NOMO-1 treated with DMSO at 0.1 percent for 48 hours (cell line): ENCODE measurements around the gene FUBP1.
A peak's percentile ranks its signal among the peaks of the same experiment; 100 is the strongest.
"Not testable (repeated sequence)": the region's sequence is repeated elsewhere in the genome, so short reads cannot be mapped to it uniquely, and the experiment has no call there.

Source experiments
- DNase-seq: peaks from one replicate; lab custom pipeline; 2025; ENCODE audit not compliant: unreplicated experiment; lab: John Stamatoyannopoulos, UW

The FUBP1 gene

DNA sequence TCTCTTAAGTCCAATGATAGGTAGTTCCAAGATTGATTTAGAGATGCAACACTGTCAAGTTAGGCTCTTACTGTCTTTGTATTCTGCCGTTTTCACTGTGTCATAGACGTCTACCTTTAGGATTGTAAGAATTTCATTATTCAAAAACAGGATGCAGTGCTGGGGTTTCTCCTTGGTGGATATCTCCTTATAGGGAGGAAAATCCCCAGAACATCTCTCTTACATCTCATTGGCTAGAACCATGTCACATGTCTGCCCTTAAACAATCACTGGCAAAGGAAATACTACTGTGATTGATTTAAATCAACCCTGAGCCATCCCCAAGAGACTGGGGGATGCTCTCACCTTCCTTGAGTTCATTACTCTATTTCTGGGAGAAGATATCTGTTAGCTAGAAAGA, 10.9 kb upstream of the FUBP1 start:
- DNase-seq: no peak

GRCh38 chr1:77987919-77988318, 9.0 kb upstream of the FUBP1 start:
- DNase-seq: no peak

- DNase-seq: no peak
Measured at GRCh38 chr1:77986810-77987209, 7.9 kb upstream of the FUBP1 start.

DNA sequence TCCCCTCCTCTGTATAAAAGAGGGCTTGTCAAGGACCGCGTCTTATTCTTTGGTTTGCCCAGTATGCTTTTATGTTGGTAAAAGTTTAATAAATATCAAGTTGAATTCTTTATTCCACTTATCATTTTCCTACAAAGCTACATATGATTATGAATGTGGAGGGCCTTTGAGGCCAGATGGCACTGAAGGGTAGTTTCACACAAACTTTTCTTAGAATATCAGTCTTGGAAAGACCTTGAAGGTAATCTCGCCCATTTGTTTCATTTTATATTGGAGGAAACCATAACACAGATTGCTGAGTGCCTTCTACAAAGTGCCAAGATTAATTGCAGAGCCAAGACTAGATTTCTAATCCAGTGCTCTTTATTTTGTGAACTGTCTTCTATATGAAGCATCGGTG, 5.8 kb upstream of the FUBP1 start:
- DNase-seq: no peak

GRCh38 chr1:77983997-77984355, 5.1 kb upstream of the FUBP1 start:
- no peak for DNase-seq

- not testable (repeated sequence) for DNase-seq
Measured at GRCh38 chr1:77983352-77983996, 4.6 kb upstream of the FUBP1 start.

- peak; percentile 96 for DNase-seq
Measured at GRCh38 chr1:77978293-77978968, 441 bp downstream of the FUBP1 start.

DNA sequence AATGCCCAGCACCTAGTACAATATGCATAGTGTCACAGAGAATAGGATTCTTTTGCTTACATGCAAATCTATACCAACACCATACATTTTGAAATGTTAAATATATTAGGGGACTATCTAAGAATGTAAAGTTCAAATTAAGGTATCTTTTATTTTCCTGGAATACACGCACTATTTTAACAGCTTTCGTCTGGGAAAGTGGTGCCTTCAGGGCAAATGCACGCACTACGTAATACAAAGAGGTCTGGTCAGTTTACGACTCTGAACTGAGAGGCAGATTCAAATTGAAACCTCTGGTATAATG, 931 bp downstream of the FUBP1 start:
- DNase-seq: no peak

GRCh38 chr1:77976433-77977076, 2.3 kb downstream of the FUBP1 start:
- no peak for DNase-seq

GRCh38 chr1:77975907-77976306, 3.0 kb downstream of the FUBP1 start:
- no peak for DNase-seq

- no peak for DNase-seq
Measured at GRCh38 chr1:77975386-77975785, 3.5 kb downstream of the FUBP1 start.

- DNase-seq: no peak
Measured at GRCh38 chr1:77972080-77972479, 6.8 kb downstream of the FUBP1 start.

DNA sequence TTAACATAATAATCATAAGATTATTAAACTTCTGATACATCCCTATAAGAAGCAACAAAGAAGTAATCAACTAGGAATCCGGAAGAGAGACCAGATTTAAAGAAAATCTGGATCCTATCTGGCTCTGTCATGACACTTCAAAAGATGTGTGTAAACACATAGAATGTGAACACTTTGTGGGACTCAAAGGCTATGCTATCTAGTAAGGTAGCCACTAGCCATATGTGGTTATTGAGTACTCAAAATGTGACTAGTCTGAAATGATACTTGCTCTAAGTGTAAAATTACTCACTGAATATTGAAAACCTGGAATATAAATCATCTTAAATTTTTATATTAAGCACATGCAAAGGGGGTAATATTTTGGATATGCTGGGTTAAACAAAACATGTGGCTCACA, 8.7 kb downstream of the FUBP1 start:
- DNase-seq: no peak

- DNase-seq: no peak
Measured at GRCh38 chr1:77966291-77966690, 12.6 kb downstream of the FUBP1 start.

- no peak for DNase-seq
Measured at GRCh38 chr1:77961392-77961791, 17.5 kb downstream of the FUBP1 start.

DNA sequence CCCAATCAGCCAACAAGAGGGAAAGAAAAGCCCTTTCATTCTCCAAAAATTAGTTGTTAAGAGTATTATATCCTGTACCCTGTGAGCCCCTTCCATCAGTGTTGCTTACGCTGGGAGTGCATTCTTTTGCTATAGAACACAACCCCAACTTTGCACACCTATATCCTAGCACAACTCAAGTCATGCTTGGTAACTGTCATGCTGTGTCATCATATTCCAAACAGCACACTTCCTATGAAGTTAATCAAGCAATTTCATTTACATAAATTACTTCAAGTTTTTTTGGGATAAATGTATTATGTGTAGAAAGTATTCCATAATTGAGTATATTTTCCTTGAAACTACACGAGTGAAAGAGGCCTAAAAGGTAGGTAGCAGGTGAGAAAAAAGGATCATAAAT, 20.0 kb downstream of the FUBP1 start:
- no peak for DNase-seq

DNA sequence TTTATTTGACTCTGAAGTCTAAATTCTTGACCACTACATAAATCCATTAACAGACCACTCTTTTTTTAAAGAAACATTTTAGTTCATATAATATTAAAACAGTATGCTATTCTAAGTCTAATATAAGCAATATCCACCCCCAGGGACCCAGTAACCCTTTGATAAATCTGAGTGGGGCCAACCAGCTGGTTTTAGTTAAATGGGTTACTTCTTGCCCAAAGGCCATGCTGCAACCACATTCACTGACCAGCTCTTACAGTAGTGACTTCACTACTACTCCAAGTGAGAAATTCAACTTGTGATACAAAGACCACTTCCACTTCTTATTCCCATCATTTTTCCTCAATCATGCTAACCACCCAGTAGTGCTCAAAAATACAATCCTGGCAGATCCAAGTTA, 20.5 kb downstream of the FUBP1 start:
- no peak for DNase-seq

DNA sequence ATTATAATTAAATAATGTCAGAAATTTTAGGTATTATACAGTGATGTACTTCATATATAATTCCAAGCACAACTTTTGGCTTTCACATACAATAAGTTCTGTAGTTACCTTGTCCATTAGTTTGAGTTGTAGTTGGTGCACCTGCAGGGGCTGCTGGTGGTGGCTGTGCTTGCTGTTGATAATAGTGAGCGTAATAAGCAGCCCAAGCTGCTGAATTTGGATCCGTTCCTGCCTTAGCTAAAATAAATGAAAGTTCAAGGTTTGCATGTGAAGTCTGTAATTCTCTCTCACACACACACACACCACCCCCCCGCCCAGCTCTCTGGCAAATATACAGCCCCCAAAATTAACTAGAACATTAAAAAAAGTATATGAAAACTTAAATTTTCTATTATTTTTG, 22.4 kb downstream of the FUBP1 start:
- no peak for DNase-seq

DNA sequence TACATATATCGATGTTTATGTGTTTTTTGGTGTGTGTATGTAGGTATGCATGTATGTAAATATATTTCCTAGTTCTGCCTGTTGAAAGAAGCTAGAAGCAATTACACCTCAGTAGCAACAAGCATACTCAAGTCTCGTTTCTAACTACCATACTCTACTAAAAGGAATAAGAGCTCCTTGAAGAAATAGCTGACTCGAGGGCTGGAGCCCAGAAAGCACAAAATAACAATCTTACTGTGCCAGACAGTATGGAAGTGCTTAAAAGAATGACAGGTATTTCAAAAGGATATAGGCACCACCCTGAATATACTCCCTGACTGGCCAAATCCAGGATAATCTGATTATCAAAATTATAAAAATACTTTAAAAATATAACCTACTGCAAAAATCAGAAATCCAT, 23.2 kb downstream of the FUBP1 start:
- no peak for DNase-seq

DNA sequence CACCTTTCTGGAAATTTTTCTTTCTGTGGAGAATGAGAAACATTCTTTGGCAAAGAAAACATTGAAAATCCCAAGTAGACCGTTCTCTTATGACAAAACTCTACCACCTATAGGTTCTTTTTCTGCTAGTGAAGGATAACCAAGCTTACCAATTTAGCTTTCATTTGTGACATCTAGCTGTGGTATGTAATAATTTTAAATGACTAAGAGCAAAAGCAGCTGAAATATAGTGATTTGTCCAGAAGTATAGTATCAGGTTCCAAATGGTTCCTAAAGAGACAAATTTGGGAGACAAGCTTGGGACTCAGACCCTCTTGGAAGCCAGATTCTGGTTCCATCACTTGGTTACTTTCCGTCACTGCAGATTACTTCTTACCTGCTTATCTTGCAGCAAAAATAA, 24.4 kb downstream of the FUBP1 start:
- DNase-seq: no peak

- no peak for DNase-seq
Measured at GRCh38 chr1:77953907-77954306, 25.0 kb downstream of the FUBP1 start.

DNA sequence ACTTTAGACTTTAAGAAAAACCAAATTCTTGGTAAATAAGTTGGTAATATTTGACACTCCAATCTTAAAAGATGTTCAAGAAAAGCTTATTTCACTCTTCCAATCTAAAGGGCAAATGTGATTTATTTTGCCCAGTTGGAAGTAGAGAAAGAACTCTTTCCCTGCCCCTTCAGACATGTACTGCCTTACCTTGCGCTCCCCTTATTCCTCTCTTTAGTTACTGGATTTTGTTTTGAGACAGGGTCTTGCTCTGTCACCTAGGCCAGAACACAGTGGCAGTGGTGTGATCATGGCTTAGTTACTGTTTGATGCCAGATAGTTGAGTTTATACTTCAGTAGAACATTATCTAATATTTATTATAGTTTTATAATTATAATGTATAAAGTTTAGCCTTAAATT, 27.5 kb downstream of the FUBP1 start:
- DNase-seq: no peak

- DNase-seq: peak; percentile 9
Measured at GRCh38 chr1:77950873-77951272, 28.0 kb downstream of the FUBP1 start.
